Lower leg skin (tissue), 4 donors: ENCODE data around the gene CALY. TPM values are rescaled to one million over a fixed set of nuclear protein-coding genes. Genes with fewer than 3 reads are reported as not detected.

Experiments used
- DNase-seq, 2 donors: peaks; one replicate each; pipeline ENCODE4 v3.0.0-alpha.2; 2019; ENCODE audit warnings: low spot score in 2 of 2
- H3K4me3 ChIP-seq: fragments of 200-600 bp; sonication (generic); 2 replicates; pipeline ENCODE4 v1.5.1; 2017; ENCODE audit warnings: mild to moderate bottlenecking, low read depth; ENCODE audit not compliant: poor library complexity, severe bottlenecking
- POLR2A ChIP-seq, 2 donors: fragments of 450-650 bp; IDR thresholded peaks; one replicate each; pipeline ENCODE4 v1.6.1; 2016 to 2017; ENCODE audit warnings: antibody characterized with exemption in 2 of 2, mild to moderate bottlenecking in 1 of 2, moderate library complexity in 1 of 2
- WGBS, 2 donors: methylation state at CpG; one replicate each; pipeline ENCODE4 v1.1.5; 2018; 5-methylcytosine and 5-hydroxymethylcytosine counted together
- intact Hi-C: fragments of 100-400 bp; cut with DNase I; formaldehyde crosslinking; loops from one replicate; pipeline ENCODE4 v1.15.0; 2023; ENCODE audit warnings: low total_unique reads
- total RNA-seq, 4 donors: library from RNA; depleted of rRNA; stranded (reverse); fragments of >200 nt; gene quantifications; one replicate each; pipeline ENCODE4 v1.1.0, GENCODE V29; 2016
- TF ChIP-seq, protein P1 (sequence below), 3 donors: fragments of 450-650 bp; IDR thresholded peaks; one replicate each; pipeline ENCODE4 v1.5.1; 2016; ENCODE audit warnings: antibody characterized with exemption in 3 of 3, mild to moderate bottlenecking in 3 of 3, moderate library complexity in 2 of 3

Gene CALY
- total RNA-seq, 4 donors from 2014 or later, result not detected

DNA sequence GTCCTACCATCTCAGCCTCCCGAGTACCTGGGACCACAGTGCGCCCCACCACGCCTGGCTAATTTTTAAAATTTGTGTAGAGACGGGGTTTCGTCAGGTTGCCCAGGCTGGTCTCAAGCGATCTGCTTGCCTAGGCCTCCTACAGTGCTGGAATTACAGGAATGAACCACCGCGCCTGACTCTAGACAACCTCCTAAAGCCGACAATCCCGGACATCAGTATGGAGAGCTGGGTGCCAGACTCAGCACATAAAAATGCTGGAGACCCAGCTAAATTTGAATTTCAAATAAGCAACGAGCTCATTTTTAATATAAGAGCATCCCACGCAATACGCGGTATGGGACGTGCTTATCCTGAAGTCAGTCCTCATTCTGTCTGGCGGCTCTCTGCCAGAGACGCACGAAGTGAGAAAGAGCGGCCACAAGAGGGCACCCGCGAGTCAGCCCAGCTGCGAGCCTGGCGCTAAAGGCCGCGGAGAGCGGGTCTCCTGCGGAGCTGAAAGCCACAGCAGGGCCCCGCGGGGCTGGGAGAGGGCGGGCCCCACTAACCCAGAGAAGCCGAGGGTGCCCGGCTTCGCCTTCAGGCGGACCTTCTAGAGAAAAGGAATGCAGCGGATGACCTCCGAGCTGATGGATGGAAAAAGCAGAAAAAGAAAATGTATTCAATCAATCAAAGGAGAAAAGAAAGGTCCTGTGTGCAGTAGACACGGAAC is 7.0 kb downstream of the CALY start:
- peak; percentile 71 to 96 for DNase-seq
- intact Hi-C loops, result loop anchor here (10.0 kb wide), 1 partner anchor 195 kb away; the partner anchor contains the start of gene CYP2E1
- WGBS, 2 donors, result 9% methylated on average over 37 of the region's 37 CpGs
- TF ChIP-seq, protein P1, sequence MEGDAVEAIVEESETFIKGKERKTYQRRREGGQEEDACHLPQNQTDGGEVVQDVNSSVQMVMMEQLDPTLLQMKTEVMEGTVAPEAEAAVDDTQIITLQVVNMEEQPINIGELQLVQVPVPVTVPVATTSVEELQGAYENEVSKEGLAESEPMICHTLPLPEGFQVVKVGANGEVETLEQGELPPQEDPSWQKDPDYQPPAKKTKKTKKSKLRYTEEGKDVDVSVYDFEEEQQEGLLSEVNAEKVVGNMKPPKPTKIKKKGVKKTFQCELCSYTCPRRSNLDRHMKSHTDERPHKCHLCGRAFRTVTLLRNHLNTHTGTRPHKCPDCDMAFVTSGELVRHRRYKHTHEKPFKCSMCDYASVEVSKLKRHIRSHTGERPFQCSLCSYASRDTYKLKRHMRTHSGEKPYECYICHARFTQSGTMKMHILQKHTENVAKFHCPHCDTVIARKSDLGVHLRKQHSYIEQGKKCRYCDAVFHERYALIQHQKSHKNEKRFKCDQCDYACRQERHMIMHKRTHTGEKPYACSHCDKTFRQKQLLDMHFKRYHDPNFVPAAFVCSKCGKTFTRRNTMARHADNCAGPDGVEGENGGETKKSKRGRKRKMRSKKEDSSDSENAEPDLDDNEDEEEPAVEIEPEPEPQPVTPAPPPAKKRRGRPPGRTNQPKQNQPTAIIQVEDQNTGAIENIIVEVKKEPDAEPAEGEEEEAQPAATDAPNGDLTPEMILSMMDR (IDR thresholded peaks at IDR 0.05), result no peak
- TF ChIP-seq POLR2A (IDR thresholded peaks at IDR 0.05), result no peak
- no peak overlapping the region for H3K4me3 ChIP-seq

DNA sequence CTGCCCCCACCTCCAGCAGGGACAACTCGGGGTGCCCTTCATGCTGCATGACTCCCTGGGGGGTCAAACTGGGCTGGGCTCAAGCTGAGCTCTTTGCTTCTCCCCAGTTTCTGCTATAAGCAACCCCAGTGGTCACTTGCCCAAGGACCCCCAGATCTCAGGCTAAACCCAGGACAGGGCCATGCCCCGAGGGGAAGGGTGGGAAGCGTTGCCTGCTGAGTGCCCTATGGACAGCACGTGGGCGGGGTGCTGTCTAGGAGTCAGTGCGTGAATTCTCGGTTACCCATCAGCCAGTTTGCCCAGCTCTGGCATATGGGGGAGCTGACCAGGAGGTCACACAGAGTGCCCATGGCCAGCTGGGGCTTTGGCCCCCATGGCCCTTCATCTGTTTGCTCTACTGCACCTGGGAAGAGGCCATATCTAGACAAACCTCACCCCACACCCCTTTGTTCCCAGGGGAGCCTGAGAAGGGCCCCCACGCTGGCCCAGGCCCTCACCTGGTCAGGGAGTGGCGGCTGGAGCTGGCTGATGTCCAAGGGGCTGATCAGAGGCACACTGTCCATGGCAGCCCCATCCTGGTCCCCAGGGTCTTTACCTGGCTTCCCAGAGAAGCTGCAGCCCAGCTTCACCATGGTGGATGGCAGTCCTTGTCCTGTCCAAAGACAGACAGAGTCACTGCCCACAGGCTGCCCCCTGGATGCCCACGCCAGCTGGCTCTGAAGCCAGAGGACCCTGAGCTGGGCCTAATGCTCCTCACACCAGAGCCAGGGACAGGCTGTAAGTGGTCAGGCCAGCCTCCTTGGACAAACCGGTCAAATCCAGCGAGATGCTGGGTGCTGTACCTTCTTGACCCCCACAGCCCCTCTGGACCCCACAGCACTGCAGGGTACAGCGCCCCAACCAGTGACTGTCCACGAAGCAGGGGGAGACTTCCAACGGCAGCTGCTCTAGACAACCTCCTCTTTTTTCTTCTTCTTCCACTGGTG is 8.0 kb downstream of the CALY start:
- H3K4me3 ChIP-seq, result no peak overlapping the region
- 73 to 84% methylated on average over 10 to 12 of the region's 15 CpGs for WGBS, 2 donors
- intact Hi-C loops, result no loop called here
- DNase-seq, result no peak
- no peak for TF ChIP-seq POLR2A (IDR thresholded peaks at IDR 0.05)
- TF ChIP-seq, protein P1 (IDR thresholded peaks at IDR 0.05), result no peak

DNA sequence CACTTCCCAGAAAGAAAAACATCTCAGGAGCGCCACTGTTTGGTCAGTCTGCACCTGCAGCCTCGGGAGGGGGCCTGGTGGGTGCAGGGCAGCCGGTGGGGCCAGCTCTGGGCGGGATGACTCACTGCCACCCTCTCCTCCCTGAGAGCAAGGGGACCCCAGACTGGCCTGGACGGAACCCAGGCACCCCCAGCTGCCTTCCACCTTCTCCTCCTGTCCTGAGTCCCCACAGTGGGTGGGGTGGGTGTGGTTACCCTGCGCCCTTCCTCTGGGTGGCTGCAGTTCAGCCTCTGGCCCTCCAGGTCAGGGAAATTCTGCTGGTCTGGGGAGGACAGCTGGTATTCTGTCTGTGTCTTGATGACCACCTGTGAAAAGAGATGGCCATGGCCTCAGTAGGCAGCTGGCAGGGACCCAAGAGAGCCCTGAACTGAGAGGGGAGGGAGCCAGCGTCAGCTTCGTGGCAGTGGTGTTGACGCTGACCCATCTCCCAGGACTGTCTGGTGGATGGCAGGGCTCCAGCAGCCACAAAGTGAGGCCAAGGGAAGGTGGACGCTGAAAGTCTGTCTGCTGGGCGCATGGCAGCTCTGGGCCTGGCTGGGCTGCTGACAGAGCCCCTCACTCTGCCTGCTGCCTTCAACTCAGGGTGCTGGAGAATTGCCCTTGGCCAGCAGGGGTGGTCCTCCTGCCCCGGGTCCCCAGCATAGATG is 8.9 kb downstream of the CALY start:
- no peak for DNase-seq
- TF ChIP-seq POLR2A (IDR thresholded peaks at IDR 0.05), result no peak
- TF ChIP-seq, protein P1 (IDR thresholded peaks at IDR 0.05), result no peak
- intact Hi-C loops, result no loop called here
- WGBS, 2 donors, result 51 to 53% methylated on average over 9 to 10 of the region's 12 CpGs
- no peak overlapping the region for H3K4me3 ChIP-seq

DNA sequence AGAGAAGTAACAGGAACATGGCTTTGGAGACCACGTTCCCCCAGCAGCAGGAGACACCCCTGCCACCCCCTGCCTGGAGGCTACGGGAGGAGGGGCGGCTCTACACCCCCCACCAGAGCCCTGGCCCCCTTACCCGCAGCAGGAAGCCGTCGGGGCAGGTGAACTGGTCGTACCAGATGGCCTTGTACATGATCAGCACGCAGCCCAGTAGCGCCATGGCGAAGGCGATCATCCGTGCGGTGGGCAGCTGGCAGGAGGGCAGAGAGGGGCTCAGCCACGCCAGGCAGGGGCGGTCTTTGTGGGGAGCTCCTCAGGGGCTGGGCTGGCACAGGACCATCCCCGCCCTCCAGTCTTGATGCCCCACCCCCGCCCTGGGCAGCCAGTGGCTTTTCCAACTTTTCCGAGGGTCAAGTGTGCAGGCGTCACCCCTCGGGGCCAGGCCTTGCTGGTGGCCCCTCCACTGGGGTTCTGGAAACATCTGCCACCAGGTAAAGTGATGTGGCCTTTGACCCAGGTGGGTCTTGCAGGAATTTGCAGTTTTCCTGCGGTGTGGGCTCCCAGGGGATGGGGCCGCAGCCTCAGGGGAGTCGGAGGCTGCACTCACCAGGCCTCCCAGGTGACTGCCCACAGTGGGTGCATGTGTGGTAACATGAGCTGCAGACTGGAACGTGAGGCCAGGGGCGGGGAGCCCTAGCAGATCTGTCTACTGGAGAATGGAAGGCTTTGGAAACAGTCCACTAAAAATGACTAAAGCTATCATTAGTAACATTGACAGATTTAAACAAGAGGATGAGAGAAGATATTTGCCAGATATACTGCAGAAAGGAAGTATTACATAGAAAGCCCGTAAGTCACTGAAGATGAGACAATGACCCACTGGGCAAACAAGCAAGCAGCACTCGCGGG is 9.7 kb downstream of the CALY start:
- no peak overlapping the region for H3K4me3 ChIP-seq

More for the DNA sequence above, 9.7 kb downstream of the CALY start:
- no peak for TF ChIP-seq POLR2A (IDR thresholded peaks at IDR 0.05)
- TF ChIP-seq, protein P1 (IDR thresholded peaks at IDR 0.05), result no peak
- 25 to 26% methylated on average over 17 to 18 of the region's 28 CpGs for WGBS, 2 donors
- DNase-seq, result no peak
- intact Hi-C loops, result no loop called here
